Stimulated activated CD4-positive, alpha-beta T cell treated with anti-CD3 and anti-CD28 coated beads, Interleukin-12 subunit alpha, Interleukin-12 subunit beta, amount 100 ng/mL, for 24 hours (primary cell): ENCODE measurements around the gene KPNA3.
"Not testable (repeated sequence)": the region's sequence is repeated elsewhere in the genome, so short reads cannot be mapped to it uniquely, and the experiment has no call there.

ENCODE experiments used
- DNase-seq, 2 experiments: peaks; one replicate each; pipeline ENCODE4 v3.0.0-alpha.2; 2020; ENCODE audit warnings: low read depth in 2 of 2

Gene KPNA3, protein sequence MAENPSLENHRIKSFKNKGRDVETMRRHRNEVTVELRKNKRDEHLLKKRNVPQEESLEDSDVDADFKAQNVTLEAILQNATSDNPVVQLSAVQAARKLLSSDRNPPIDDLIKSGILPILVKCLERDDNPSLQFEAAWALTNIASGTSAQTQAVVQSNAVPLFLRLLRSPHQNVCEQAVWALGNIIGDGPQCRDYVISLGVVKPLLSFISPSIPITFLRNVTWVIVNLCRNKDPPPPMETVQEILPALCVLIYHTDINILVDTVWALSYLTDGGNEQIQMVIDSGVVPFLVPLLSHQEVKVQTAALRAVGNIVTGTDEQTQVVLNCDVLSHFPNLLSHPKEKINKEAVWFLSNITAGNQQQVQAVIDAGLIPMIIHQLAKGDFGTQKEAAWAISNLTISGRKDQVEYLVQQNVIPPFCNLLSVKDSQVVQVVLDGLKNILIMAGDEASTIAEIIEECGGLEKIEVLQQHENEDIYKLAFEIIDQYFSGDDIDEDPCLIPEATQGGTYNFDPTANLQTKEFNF

DNA sequence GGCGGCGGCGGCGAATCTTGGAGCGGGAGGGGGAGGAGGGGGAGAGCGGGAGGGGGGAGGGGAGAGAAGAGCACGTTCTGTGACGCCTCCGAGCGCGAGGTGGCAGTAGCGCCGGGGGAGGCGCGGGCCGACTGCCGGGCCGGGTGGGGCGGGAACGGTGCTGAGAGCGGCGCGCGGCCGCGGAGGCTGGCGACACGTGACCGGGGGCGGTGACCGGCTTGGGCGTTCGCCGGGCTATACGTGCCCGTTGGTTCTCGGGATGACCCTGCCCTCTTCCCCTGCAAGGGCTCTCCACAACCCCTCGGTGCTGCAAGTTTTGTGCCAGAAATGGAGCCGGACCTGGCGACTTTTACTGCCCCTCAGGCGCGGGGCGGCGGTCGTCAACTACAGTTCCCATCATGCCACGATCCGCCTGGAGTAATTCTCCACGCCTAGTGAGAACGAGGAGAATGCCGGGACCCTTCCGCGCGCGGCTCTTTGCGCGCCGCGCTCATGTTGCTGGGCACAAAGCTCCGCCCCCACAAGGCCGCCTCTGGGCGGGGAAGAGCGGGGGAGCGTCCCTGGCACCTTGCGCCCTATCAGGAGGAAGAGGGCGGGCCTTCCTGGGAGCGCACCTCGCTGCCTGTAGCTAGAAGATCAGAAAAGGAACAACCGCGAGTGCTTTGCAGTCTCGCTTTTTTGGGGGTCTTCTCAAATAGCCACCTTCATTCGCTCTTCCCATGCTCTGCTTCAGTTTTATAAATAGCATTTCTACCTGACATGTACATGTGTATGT, at the start of gene KPNA3:
KPNA3 (minus strand) TSS at position 133 of the 775 bp plus-strand sequence. CDS start 176 bp downstream, outside the sequence.
- DNase-seq, result peak; percentile 87 to 93

DNA sequence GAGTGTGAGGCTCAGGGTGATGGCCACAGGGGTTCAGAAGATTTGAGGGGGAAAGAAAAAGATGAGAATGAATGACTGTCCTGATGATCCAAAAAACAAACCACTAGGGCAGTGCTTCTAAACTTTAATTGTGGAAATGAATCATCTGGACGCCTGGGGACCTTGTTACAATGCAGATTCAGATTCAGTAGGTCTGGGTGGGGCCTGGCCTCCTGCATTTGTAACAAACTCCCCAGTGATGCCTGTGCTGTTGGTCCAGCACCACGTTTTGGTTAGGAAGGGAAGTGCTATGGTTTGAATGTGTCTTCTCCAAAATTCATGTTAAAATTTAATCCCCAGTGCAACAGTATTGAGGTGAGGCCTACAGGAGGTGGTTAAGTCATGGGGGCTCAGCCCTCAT, 49.5 kb upstream of the KPNA3 start:
- no peak for DNase-seq

DNA sequence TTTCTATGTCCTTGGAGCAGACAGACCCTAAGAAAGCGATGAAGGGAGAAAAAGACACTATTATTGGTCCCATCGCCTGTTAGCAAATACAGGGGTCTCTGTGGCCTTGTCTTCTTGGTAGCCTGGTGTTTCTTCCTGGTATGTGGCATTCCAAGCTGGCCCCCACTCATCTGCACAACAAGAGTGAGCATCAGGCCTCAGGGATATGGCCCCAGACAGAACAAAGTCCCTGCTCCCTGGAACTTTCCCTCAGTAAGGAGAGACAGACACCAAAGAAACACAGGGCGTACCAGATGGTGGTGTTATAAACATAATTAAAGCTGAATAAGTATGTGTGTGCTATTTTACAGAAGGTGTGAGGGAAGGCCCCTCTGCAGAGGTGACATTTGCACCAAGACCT, 48.2 kb upstream of the KPNA3 start:
- no peak for DNase-seq

DNA sequence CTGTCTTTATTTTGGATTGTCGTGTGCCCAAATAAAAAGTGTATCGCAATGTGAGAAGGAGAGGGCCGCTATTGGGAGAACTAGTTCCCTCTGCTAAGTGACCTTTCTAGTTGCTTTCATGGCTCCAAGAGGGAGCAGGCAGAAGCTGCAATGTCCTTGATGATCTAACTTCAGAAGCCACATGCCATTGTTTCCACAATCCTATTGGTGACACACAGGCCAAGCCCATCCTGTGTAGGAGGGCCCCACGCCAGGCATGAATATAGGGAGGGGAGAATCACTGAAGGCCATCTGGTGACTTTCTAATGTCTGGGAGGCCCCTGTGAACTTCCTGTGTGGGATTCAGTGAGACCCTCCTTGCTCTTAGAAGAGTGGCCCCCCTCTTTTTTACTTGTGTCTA, 47.8 kb upstream of the KPNA3 start:
- no peak for DNase-seq

DNA sequence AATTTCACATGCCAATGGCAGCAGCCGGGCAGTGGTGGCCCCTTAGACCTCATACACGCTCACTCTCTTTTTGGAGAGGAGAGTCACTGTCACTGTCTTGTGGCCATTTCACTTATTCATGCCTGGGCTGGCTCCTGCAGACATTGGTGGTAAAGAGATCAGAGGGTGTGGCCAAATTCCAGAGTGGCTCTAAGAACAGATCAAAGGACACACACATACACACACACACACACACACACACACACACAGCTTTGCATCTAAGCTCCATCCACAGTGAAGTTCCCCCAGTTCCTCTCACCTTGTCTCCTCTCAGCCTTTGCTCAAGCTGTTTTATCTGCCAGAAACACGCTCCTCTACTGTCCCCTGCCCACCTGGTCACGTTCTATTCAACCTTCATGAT, 46.5 kb upstream of the KPNA3 start:
- DNase-seq, result no peak

DNA sequence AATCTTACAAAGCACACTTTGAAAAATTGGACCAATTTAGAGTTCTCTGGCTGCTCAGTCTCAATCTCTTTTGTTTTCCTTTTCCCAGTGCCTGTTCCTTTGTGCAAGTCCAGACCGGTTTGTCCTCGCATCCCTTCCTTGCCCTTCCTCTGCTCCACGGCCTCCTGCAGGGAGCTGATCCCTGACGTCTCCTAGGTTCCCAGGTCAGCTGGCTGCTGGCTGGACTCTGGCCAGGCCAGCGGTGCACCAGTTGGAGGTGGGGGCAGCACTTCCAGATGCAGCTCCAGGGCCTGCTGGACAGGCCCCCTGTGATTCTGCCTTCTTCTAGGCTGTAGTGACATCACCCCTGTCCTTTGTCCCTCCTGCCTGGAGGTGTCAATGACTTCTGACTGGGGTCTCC, 44.0 kb upstream of the KPNA3 start:
- no peak for DNase-seq

DNA sequence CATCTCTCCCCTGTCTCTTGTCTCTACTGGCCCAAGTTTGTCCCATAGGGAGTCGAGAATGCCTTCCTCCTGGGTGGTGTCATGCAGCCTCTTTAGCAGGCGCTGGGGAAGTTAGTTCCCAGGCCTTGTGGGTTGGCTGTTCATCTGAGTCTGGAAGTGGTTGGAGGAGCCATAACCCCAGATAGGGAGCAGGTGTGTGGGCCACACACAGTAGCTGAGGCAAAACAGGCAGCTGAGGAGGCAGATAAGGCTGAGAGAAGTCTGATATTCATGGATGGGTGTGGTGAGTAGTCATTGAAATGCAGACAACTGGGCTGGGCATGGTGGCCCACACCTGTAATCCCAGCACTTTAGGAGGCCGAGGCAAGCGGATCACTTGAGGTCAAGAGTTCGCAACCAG, 40.9 kb upstream of the KPNA3 start:
- no peak for DNase-seq

DNA sequence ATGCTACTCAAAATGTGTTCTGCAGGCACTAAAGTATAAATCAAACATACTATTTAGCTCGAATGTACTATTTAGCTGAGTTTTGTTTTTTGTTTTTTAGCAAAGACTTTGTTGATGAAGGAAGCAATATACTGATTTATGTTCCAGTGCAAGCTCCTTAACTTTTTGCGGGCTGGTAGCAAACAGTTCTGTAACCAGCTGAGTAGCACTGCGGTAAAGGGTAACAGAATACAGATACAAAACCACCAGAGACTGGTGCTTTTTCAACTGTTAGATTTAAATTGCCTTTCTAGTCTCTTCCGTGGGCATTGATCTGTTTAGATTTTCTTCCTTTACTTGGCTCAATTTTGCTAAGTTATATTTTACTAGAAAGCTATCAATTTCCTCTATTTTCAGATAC, 39.0 kb upstream of the KPNA3 start:
- DNase-seq, result no peak

DNA sequence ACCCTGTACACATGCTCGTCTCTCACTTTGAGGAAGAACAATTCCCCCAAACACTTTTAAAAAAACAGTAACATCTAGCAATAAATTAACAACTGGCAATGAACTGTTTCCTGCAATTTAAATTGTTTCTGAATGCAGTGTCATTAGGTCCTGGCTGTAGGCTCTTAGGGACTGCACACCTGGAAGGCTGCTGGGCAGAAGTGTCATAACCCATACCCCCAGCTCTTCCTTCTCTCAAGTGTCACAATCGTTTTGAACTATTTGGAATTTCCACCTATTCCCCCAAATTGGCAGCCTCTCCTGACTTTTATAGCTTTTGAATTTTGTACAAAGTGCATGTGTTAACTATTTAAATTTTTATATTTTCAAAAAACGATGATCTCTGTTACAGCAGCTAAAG, 38.2 kb upstream of the KPNA3 start:
- no peak for DNase-seq

DNA sequence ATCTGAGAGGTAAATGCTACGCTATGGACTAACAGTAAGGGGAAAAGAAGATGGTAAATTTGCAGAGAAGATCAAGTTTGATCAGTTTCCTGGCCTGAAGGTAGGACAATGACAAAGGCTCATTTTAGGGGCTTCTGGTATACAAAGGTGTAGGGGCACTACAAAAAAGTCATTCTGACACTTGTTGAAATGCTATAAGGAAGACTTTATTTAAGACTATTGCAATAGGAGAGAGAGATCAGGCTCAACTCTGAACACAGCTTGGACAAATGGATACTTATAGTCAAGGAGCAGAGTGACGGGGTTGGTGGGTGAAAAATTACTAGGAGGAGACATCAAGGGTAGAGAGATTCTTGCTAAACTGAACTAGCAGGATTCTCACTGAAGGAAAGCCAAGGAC, 37.2 kb upstream of the KPNA3 start:
- DNase-seq, result no peak

DNA sequence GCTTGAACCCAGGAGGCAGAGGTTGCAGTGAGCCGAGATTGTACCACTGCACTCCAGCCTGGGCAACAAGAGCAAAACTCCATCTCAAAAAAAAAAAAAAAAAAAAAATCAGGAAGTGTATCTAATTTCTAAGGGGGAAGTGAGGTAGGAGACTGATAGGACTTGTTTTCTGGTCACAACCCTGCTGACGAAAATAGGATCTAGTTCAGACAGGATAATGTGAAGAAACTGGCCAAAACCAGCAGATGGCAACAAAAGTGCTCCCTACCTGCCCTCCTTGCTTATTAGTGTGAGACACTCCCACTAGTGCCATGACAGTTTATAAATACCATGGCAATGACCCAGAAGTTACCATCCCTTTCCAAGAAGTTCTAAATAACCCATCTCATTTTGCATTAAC, 36.0 kb upstream of the KPNA3 start:
- no peak for DNase-seq

DNA sequence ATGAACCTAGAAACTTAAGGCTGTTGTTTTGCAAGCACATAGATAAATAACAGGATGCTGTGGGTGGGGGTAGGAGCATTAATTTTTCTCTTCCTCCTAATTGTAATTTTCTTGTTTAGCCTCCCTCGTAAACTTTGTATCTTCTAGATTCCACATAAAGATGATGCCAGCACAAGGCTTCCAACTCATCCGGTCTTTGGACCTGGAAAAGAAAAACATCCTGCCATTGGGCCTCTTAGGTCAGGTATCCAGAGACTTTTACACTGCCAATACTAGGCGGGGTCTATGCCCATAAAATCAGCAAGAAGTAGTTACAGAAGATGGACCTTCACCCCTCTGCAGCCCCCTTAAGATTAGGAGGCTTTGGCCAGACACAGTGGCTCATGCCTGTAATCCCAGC, 35.4 kb upstream of the KPNA3 start:
- DNase-seq, result no peak

DNA sequence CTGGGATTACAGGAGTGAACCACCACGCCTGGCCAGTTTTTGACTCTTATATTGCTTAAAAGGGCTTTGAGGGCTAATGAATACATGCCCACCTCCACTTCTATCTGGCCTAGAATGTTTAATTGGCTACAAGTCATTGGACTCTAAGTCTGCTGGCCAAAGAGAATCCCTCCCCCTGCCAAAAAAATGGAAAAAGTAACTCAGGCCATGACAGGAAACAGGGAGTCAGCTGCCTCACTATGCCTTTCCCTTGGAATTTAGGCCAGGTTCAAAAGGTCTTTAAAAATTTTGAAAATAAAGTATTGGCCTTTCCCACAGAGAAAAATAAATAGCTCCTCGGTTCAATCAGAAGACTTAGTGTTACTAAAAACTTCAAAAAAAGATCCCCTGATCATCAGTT, 34.9 kb upstream of the KPNA3 start:
- DNase-seq, result no peak

DNA sequence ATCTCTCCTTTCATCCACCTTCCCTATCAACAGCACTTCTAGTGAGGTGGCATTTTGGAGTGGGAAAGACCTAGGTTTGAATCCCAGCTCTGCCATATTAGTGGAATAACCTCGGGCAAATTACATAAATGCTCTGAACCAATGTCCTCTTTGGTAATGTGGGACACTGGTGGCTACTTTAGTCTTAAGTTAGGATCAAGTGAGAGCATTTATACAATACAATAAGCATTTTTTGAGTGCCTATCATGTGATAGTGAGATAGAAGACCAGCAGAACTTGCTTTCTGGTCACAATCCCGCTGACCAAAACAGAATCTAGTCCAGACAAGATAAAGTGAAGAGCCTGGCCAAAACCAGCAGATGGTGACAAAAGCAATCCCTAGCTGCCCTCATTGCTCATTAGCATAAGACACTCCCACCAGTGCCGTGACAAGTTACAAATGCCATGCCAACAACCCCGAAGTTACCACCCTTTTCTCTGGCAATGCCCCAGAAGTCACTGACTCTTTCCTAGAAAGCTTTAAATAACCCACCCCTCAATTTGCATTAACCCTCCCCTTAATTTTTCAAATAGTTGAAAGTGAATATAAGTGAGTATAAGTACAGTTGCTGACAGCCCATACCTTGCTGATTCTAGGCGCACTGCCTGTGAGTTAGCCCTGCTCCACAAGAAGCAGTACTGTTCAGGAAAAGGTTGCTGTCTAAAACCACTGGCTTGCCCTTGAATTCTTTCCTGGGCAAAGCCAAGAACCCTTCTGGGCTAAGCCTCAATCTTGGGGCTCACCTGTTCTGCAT, 28.9 kb upstream of the KPNA3 start:
- no peak for DNase-seq

DNA sequence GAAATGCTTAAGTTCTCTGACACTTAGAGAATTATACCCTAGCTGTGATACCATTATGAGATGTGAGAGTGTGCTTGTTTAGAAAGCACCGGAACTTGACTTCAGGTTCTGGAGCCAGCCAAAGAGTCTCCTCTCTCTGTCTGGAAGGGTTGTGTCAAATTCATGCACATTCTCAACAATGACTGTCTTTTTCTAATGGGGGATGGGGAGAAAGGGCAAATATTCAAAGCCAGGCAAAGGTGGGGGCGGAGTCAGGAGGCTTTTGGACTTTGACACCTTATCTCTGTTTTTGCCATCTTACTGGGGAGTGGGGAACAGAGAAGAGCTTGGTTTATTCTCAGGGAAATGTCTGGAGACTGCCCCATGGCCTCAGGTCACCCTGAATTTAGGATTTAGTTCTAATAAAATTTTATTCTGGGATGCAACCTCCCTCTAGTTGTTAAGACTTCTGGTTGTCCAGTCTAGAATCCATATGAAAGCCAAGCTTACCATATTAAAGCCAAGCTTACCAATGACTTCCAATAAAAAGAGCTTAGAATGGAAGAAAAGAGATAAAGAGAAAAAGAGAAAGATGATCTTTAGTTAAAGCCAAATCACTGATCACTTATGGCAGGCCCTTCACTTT, 28.2 kb upstream of the KPNA3 start:
- no peak for DNase-seq

DNA sequence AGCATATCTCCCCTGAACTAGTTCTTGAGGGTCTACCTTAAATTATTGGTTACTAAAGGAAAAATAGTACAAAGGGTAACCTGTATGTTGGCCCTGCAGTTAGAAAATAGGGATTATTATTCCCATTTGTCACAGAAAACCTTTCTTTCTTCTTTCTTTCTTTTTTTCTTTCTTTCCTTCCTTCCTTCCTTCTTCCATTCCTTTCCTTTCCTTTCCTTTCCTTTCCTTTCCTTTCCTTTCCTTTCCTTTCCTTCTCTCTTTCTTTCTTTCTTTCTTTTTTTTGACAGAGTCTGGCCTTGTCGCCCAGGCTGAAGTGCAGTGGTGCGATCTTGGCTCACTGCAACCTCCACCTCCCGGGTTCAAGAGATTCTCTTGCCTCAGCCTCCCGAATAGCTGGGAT, 23.6 kb upstream of the KPNA3 start:
- DNase-seq, result not testable (repeated sequence)

DNA sequence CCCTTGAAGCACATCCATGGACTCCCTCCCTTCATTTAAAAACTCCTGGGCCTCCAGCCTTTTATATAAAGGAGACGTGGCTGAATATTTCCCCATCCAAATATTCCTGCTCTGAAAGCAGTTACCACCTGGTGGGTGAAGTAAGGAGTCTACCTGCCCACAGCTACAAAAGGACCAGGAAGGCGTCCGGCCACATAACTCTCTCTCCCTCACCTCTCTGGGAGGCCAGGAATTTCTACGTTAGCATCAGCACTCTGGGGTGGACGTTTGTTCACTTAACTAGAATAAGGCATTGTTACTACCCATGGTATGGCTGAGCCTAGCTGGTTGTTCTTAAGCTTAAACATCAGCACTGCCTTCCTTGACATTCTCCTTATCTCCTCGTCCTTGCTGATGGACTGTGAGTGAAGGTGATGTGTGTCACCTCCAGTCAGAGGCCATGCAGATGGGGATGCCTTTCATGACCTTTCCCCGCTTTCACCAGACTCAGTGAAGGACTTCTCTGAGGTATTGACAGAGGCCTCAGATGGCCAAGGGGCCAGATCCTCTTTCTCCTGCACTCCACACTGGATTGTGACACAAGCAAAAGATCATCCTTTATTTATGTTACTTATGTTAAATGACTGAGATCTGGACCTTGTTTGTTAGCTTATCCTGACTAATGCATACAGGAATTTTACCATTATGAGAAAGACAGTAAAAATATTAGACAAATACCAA, 22.2 kb upstream of the KPNA3 start:
- no peak for DNase-seq

DNA sequence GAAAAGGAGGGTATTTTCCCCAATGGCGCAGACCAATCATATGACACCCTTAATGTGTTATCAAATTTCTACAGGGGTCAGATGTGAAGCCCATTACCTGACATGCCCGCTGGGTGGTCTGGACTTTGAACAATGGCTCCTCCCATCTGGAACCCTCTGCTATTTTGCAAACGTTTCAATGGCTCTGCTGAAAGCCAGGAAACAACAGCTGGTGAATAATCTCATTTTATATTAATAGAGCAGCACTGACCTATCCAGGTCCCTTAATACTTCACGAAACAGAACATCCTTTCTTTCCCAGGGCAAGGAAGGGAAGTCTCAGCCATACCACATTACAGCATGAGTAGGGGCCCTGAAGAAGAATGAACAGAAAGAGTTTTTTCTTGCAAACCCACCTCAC, 20.3 kb upstream of the KPNA3 start:
- DNase-seq, result no peak

DNA sequence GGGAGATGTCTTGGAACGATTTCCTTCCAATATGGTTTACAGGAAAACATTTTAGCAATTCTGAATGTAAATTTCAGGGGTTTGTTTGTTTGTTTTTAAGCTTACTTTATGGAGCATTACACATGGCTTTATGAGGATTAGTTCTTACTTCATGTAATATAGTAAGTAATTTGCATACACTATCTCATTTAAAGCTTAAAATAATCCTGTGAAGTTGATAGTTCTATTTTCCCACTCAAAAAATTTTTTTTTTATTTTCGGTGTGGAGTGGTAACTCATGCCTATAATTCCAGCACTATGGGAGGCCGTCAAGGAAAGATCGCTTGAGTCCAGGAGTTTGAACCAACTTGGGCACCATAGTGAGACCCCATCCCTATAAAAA, 19.0 kb upstream of the KPNA3 start:
- no peak for DNase-seq

DNA sequence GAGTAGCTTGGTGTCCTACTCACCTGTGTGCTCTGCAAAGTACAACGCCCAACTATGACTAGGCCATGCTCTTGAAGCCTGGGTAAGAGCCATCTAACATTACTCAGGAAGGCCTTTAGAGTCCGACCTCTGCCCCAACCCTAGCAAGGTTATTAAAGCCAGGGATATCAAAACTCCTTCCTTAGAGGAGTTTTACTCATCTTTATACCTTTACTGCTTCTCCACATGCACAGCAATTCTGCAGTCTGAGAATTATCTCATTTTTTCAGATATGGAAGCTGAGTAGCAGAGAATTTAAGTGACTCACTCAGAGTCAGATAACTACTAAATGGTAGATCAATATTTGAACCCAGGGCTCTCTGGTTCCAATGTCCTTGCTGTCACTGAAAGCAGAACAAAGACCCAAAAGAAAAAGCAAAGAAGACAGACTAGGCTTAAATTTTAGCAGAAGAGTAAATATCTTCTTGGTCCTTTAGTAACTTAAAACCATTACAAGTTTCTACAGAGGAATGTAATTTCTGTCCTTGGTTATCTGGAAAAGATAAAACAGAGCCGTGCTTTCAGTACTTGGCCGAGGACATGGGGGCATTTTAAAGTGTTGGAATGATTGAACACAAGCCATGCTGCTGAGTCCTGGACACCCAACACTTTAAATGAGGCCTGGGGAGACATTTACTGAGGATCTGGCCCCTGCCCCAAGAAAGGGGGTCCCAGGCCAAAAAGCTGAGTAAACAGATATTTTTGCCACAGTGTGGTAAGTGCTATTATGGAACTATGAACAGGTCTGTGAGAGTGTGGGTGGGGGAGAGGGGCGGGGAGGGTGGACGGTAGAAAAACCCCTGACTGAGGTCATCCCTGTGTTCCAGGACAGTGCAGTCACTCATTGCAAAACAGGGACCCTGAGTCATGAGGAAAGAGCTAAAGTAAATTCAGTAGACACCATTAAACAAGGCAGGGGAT, 18.4 kb upstream of the KPNA3 start:
- no peak for DNase-seq
